ENCODE measurements around the gene HELZ. TPM values are rescaled to one million over a fixed set of nuclear protein-coding genes. Genes with fewer than 3 reads are reported as not detected.

HELZ gene
- total and polyA plus RNA-seq, 9 donors: 8.4 to 72.8 (median 55.5) TPM

DNA sequence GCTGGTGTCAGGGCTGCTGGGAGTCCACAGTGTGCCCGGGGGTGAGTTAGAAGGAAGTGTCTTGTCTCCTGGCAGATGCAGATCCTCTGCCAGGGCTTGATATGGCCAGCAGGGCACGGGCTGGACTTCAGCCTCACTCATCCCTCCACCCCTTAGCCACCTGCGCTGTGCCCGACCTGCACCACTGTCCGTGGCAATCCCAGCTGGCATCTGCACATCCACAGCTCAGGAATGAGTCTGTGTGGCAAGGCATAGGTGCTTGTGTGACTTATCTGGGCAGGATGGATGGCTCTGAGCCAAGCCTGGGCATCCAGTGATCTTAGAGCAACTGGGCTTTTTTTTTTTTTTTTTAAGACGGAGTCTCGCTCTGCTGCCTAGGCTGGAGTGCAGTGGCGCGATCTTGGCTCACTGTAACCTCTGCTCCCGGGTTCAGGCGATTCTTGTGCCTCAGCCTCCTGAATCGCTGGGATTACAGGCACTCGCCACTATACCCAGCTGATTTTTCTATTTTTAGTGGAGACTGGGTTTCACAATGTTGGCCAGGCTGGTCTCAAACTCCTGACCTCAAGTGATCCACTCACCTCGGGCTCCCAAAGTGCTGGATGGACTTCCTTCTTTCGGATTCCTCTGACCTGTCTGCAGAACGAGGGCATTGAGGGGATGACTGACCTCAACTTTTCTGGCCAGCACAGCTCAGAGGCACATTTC is 223.1 kb downstream of the HELZ start:
- Histone ChIP-seq H3K4me3 (no peak overlapping the region), H3K36me3 (no peaks in the 10 kb centered on the region), H3K9me3 (no peaks in the 10 kb centered on the region), H3K27me3 (no peaks in the 10 kb centered on the region), H3K4me1 (ENCODE audit: insufficient read depth) (no peaks in the 10 kb centered on the region), H3K27ac (no peak overlapping the region)
- 83 to 90% (median 87%) methylated on average over 16 of the region's 16 CpGs for whole genome bisulfite sequencing, 3 donors
- no peak for DNase-seq
- intact Hi-C loops (cut with DNase I): no loop called here
- TF ChIP-seq EP300 (IDR thresholded peaks at IDR 0.05): no peak
- no peak for TF ChIP-seq POLR2A (IDR thresholded peaks at IDR 0.05)
- TF ChIP-seq, protein P1, sequence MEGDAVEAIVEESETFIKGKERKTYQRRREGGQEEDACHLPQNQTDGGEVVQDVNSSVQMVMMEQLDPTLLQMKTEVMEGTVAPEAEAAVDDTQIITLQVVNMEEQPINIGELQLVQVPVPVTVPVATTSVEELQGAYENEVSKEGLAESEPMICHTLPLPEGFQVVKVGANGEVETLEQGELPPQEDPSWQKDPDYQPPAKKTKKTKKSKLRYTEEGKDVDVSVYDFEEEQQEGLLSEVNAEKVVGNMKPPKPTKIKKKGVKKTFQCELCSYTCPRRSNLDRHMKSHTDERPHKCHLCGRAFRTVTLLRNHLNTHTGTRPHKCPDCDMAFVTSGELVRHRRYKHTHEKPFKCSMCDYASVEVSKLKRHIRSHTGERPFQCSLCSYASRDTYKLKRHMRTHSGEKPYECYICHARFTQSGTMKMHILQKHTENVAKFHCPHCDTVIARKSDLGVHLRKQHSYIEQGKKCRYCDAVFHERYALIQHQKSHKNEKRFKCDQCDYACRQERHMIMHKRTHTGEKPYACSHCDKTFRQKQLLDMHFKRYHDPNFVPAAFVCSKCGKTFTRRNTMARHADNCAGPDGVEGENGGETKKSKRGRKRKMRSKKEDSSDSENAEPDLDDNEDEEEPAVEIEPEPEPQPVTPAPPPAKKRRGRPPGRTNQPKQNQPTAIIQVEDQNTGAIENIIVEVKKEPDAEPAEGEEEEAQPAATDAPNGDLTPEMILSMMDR (IDR thresholded peaks at IDR 0.05): no peak

DNA sequence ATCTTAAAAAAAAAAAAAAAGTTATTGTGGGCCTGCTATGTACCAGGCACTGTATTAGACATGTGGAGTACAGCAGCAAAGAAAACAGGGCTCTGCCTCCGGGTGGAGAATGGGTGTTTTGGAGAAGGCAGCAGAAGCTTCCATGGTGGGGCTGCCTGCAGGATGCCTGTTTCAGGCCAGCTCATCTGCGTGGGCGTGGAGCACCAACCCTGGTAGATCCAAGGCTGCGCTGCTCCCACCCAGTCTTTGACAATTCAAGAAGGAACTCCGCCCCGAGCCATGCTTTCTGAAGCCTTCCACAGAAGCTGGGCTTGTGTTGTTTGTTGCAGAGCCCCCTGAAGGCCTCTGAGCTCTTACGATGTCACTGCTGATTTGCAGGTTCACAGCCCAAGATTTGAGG is 223.8 kb downstream of the HELZ start:
- Histone ChIP-seq H3K4me1 (ENCODE audit: insufficient read depth) (no peaks in the 10 kb centered on the region), H3K4me3 (no peak overlapping the region), H3K9me3 (no peaks in the 10 kb centered on the region), H3K27me3 (no peaks in the 10 kb centered on the region), H3K36me3 (no peaks in the 10 kb centered on the region), H3K27ac (no peak overlapping the region)
- intact Hi-C loops (cut with DNase I): no loop called here
- no peak for DNase-seq
- TF ChIP-seq POLR2A (IDR thresholded peaks at IDR 0.05) (no peak), EP300 (IDR thresholded peaks at IDR 0.05) (no peak)
- TF ChIP-seq, protein P1 (IDR thresholded peaks at IDR 0.05): no peak
- 87 to 92% (median 92%) methylated on average over 7 of the region's 7 CpGs for WGBS, 3 donors

Small RNA genes within 50 kb of the gene (small RNA-seq; reads per million reads assigned to genes)
- gene AC007448.1: not detected
- not detected for gene RF00393
- gene RNA5SP447: not detected

Other genes with a start within 250 kb of the HELZ start
- gene CACNG1, start 200.6 kb downstream of the HELZ start, total RNA-seq: under 1 TPM in 1 of 7 donors, not detected in 6; 0.46 TPM
- gene CACNG1, start 200.6 kb downstream of the HELZ start, polyA plus RNA-seq: not detected
- 10 to 100 TPM; 13.5 to 41.1 (median 36.8) TPM for gene PSMD12, start 121.4 kb upstream of the HELZ start, total RNA-seq
- 10 to 100 TPM; 12.4 to 41.7 TPM for gene PSMD12, start 121.4 kb upstream of the HELZ start, polyA plus RNA-seq
- 10 to 100 TPM; 14.9 to 40.9 (median 23.8) TPM for gene PITPNC1, start 132.1 kb upstream of the HELZ start, total RNA-seq
- 10 to 100 TPM; 21.0 to 33.3 TPM for gene PITPNC1, start 132.1 kb upstream of the HELZ start, polyA plus RNA-seq

All from ovary (tissue), 9 donors.